HG02938 (cell line): ENCODE results near the gene LRRC46.

Source experiments
- ATAC-seq: cut with Tn5 transposase; IDR thresholded peaks from one replicate; pipeline ENCODE4 v1.9.1; 2021; ENCODE audit warnings: mild to moderate bottlenecking, moderate library complexity; ENCODE audit not compliant: unreplicated experiment

LRRC46 gene

GRCh38 chr17:47875011-47875985 is 43.8 kb downstream of the LRRC46 start:
- no peak for ATAC-seq

- ATAC-seq = no peak
These were observed 46.0 kb downstream of the LRRC46 start for GRCh38 chr17:47877368-47878034.

GRCh38 chr17:47878203-47879027 is 46.9 kb downstream of the LRRC46 start:
- ATAC-seq = no peak

- no peak for ATAC-seq
These were observed 47.6 kb downstream of the LRRC46 start for GRCh38 chr17:47879028-47879585.

GRCh38 chr17:47879776-47880454 is 48.4 kb downstream of the LRRC46 start:
- ATAC-seq = no peak

GRCh38 chr17:47882247-47882646 is 50.8 kb downstream of the LRRC46 start:
- no peak for ATAC-seq

- ATAC-seq = no peak
These were observed 51.5 kb downstream of the LRRC46 start for GRCh38 chr17:47882695-47883588.

- ATAC-seq = no peak
These were observed 52.3 kb downstream of the LRRC46 start for GRCh38 chr17:47883589-47884426.

GRCh38 chr17:47884427-47884740 is 52.9 kb downstream of the LRRC46 start:
- ATAC-seq = no peak

GRCh38 chr17:47884905-47885730 is 53.6 kb downstream of the LRRC46 start:
- ATAC-seq = no peak
